ENCODE measurements around the gene KLF14. TPM values are rescaled to one million over a fixed set of nuclear protein-coding genes. Genes with fewer than 3 reads are reported as not detected.

Gene KLF14
- total and polyA plus RNA-seq, 9 of the 15 experiments (the other 6 are each of a cell fraction or from before 2014, with no cell fraction given), result 0.03 TPM; not detected in 8

- TF ChIP-seq REST (IDR thresholded peaks at IDR 0.05; ENCODE audit: borderline replicate concordance), result peak; percentile 61; the same call in 1 of the 2 replicates
- TF ChIP-seq REST (CRISPR knock-in tag; IDR thresholded peaks at IDR 0.05; ENCODE audit: low read depth), result no peak
- peak; percentile 74 for TF ChIP-seq DEAF1 (CRISPR knock-in tag; IDR thresholded peaks at IDR 0.05)
- TF ChIP-seq PHF21A (IDR thresholded peaks at IDR 0.05; ENCODE audit: borderline replicate concordance, low read depth), result no peak
- TF ChIP-seq ZNF766 (CRISPR knock-in tag; conservative IDR thresholded peaks at IDR 0.05), result peak; percentile 81
- TF ChIP-seq CTCF (IDR thresholded peaks at IDR 0.05 in 2 of 3, conservative IDR thresholded peaks at IDR 0.05 in 1 of 3; ENCODE audit: insufficient read depth in 2 of 3, low read depth in 1 of 3, low read length in 3 of 3), result peak in 2 of 3 experiments; percentile 65 to 95; a peak in 4 of 6 replicates
Measured at GRCh38 chr7:130758429-130759056, 24.5 kb upstream of the KLF14 start (continued).
